A549 treated with RU486 at 1 μM for 4 hours (cell line): ENCODE data around the gene GOLGA8K. TPM values are rescaled to one million over a fixed set of nuclear protein-coding genes. Genes with fewer than 3 reads are reported as not detected.

Source experiments
- total RNA-seq: library from RNA; stranded (reverse); fragments of 200-300 nt; extraction: Qiagen RNA extraction; gene quantifications from 5 replicates; pipeline ENCODE4 v1.2.3, GENCODE V29; 2022; ENCODE audit warnings: low read depth

The GOLGA8K gene, protein sequence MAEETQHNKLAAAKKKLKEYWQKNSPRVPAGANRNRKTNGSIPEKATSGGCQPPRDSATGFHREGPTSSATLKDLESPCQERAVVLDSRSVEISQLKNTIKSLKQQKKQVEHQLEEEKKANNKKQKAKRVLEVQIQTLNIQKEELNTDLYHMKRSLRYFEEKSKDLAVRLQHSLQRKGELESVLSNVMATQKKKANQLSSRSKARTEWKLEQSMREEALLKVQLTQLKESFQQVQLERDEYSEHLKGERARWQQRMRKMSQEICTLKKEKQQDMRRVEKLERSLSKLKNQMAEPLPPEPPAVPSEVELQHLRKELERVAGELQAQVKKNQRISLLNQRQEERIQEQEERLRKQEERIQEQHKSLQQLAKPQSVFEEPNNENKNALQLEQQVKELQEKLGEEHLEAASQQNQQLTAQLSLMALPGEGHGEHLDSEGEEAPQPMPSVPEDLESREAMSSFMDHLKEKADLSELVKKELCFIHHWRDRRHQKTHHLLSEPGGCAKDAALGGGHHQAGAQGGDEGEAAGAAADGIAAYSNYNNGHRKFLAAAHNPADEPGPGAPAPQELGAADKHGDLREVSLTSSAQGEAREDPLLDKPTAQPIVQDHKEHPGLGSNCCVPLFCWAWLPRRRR
- 0.42 to 1.0 TPM (median 0.75 TPM) in 5 replicates for total RNA-seq

GRCh38 chr15:32403192-32403591 lies at the start of gene GOLGA8K:
GOLGA8K (minus strand) TSS chr15:32403292; CDS start chr15:32403194, 98 bp downstream.

Other genes starting within 250 kb of the GOLGA8K start
- gene GOLGA8O, start 52.3 kb upstream of the GOLGA8K start, total RNA-seq, result 0.13 to 0.64 TPM (median 0.31 TPM) in 5 replicates
- gene GOLGA8N, start 190.2 kb upstream of the GOLGA8K start, total RNA-seq, result 0.31 to 1.4 TPM (median 1.2 TPM) in 5 replicates
- gene ARHGAP11A, start 212.2 kb upstream of the GOLGA8K start, total RNA-seq, result 46.5 to 102 TPM (median 75.8 TPM) in 5 replicates
- gene SCG5, start 238.4 kb upstream of the GOLGA8K start, total RNA-seq, result 2.0 to 3.1 TPM (median 2.5 TPM) in 5 replicates